ENCODE measurements around the gene CYTH2. TPM values are rescaled to one million over a fixed set of nuclear protein-coding genes. Genes with fewer than 3 reads are reported as not detected.

CYTH2 gene
- polyA plus RNA-seq, 1 donor from 2014 or later, result 397 TPM

- H3F3A ChIP-seq (ENCODE audit: insufficient read depth, low read length, poor library complexity, severe bottlenecking), result no peaks in the 10 kb centered on the region
- H3K9ac ChIP-seq (ENCODE audit: low read length), result peak overlapping the region; percentile 94
- peaks cover 10% of the 10 kb centered on the region for H3K79me2 ChIP-seq (replicated peaks; ENCODE audit: insufficient read depth, low read length)
- no peaks in the 10 kb centered on the region for H3K27me3 ChIP-seq (ENCODE audit: insufficient read depth, low read depth, low read length)
- H3K9me3 ChIP-seq (ENCODE audit: low read length), result no peaks in the 10 kb centered on the region
- H3K36me3 ChIP-seq (ENCODE audit: insufficient read depth, low read length), result no peaks in the 10 kb centered on the region
- peak overlapping the region; percentile 74 for H3K4me3 ChIP-seq (ENCODE audit: low read length)
- TF ChIP-seq MXI1 (conservative IDR thresholded peaks at IDR 0.05; ENCODE audit: poor library complexity, severe bottlenecking) (peak; percentile 32), CTCF (IDR thresholded peaks at IDR 0.05; ENCODE audit: poor library complexity, severe bottlenecking) (no peak), TAF1 (IDR thresholded peaks at IDR 0.05; ENCODE audit: low read depth) (peak; percentile 23), POLR2AphosphoS5 (IDR thresholded peaks at IDR 0.05) (peak; percentile 77), REST (IDR thresholded peaks at IDR 0.05; ENCODE audit: borderline replicate concordance) (peak; percentile 21), RAD21 (conservative IDR thresholded peaks at IDR 0.05) (peak; percentile 28)
- H3K27ac ChIP-seq (ENCODE audit: low read length), result peak overlapping the region; percentile 94
- H3K4me2 ChIP-seq (ENCODE audit: low read length), result peak overlapping the region; percentile 53
- no peaks in the 10 kb centered on the region for H4K20me1 ChIP-seq (ENCODE audit: insufficient read depth)
- H2AFZ ChIP-seq (ENCODE audit: low read depth, low read length), result peak overlapping the region; percentile 98
- no peaks in the 10 kb centered on the region for H3K9me2 ChIP-seq (ENCODE audit: insufficient read depth, low read length)
Measured at GRCh38 chr19:48513289-48514122, 44.3 kb downstream of the CYTH2 start.

GRCh38 chr19:48514123-48514458 lies 44.9 kb downstream of the CYTH2 start:
- Histone ChIP-seq H3K9me2 (ENCODE audit: insufficient read depth, low read length) (no peaks in the 10 kb centered on the region), H3K9ac (ENCODE audit: low read length) (peak overlapping the region; percentile 94), H3K27ac (ENCODE audit: low read length) (peak overlapping the region; percentile 94), H3K79me2 (replicated peaks; ENCODE audit: insufficient read depth, low read length) (peaks cover 10% of the 10 kb centered on the region), H3K36me3 (ENCODE audit: insufficient read depth, low read length) (no peaks in the 10 kb centered on the region), H3K4me2 (ENCODE audit: low read length) (no peak overlapping the region), H2AFZ (ENCODE audit: low read depth, low read length) (peak overlapping the region; percentile 98), H4K20me1 (ENCODE audit: insufficient read depth) (no peaks in the 10 kb centered on the region), H3F3A (ENCODE audit: insufficient read depth, low read length, poor library complexity, severe bottlenecking) (no peaks in the 10 kb centered on the region), H3K27me3 (ENCODE audit: insufficient read depth, low read depth, low read length) (no peaks in the 10 kb centered on the region), H3K4me3 (ENCODE audit: low read length) (peak overlapping the region; percentile 74), H3K9me3 (ENCODE audit: low read length) (no peaks in the 10 kb centered on the region)
- no peak for TF ChIP-seq RAD21 (conservative IDR thresholded peaks at IDR 0.05)
- no peak for TF ChIP-seq SMC3 (conservative IDR thresholded peaks at IDR 0.05; ENCODE audit: poor library complexity)
- TF ChIP-seq MXI1 (conservative IDR thresholded peaks at IDR 0.05; ENCODE audit: poor library complexity, severe bottlenecking), result no peak
- TF ChIP-seq TAF1 (IDR thresholded peaks at IDR 0.05; ENCODE audit: low read depth), result no peak

- Histone ChIP-seq H2AFZ (ENCODE audit: low read depth, low read length) (no peak overlapping the region), H4K20me1 (ENCODE audit: insufficient read depth) (no peaks in the 10 kb centered on the region), H3K79me2 (replicated peaks; ENCODE audit: insufficient read depth, low read length) (no peaks in the 10 kb centered on the region), H3K36me3 (ENCODE audit: insufficient read depth, low read length) (no peaks in the 10 kb centered on the region), H3K9ac (ENCODE audit: low read length) (no peak overlapping the region), H3K9me3 (ENCODE audit: low read length) (no peaks in the 10 kb centered on the region), H3K4me2 (ENCODE audit: low read length) (no peak overlapping the region), H3K27ac (ENCODE audit: low read length) (no peak overlapping the region), H3K9me2 (ENCODE audit: insufficient read depth, low read length) (no peaks in the 10 kb centered on the region), H3K4me3 (ENCODE audit: low read length) (no peak overlapping the region), H3F3A (ENCODE audit: insufficient read depth, low read length, poor library complexity, severe bottlenecking) (no peaks in the 10 kb centered on the region), H3K27me3 (ENCODE audit: insufficient read depth, low read depth, low read length) (no peaks in the 10 kb centered on the region)
- TF ChIP-seq REST (IDR thresholded peaks at IDR 0.05; ENCODE audit: borderline replicate concordance), result no peak
- TF ChIP-seq MXI1 (conservative IDR thresholded peaks at IDR 0.05; ENCODE audit: poor library complexity, severe bottlenecking), result no peak
- no peak for TF ChIP-seq SMC3 (conservative IDR thresholded peaks at IDR 0.05; ENCODE audit: poor library complexity)
- no peak for TF ChIP-seq RAD21 (conservative IDR thresholded peaks at IDR 0.05)
- TF ChIP-seq POLR2AphosphoS5 (IDR thresholded peaks at IDR 0.05), result no peak
- no peak for TF ChIP-seq TAF1 (IDR thresholded peaks at IDR 0.05; ENCODE audit: low read depth)
- TF ChIP-seq CTCF (IDR thresholded peaks at IDR 0.05; ENCODE audit: poor library complexity, severe bottlenecking), result no peak
- TF ChIP-seq EP300 (conservative IDR thresholded peaks at IDR 0.05; ENCODE audit: poor library complexity, severe bottlenecking), result no peak
Measured at GRCh38 chr19:48516536-48516935, 47.4 kb downstream of the CYTH2 start.
